GM23338 (cell line): Measurements from ENCODE around the gene CHRD. TPM values are rescaled to one million over a fixed set of nuclear protein-coding genes. Genes with fewer than 3 reads are reported as not detected.

Source experiments
- ATAC-seq: fragments of 200-7000 bp; cut with Tn5 transposase; 3 replicates; pipeline ENCODE4 v1.9.1; 2020
- DNase-seq: peaks from one replicate; pipeline ENCODE4 v3.0.0-alpha.2; 2015; ENCODE audit warnings: low spot score
- H2AFZ ChIP-seq: fragments of 200-600 bp; sonication (generic); 2 replicates; pipeline ENCODE4 v1.8.0; 2016; ENCODE audit warnings: antibody characterized with exemption, mild to moderate bottlenecking, moderate library complexity
- H3F3A ChIP-seq: fragments of 200-600 bp; sonication (generic); replicated peaks from 2 replicates; pipeline ENCODE4 v1.8.0; 2017; ENCODE audit warnings: antibody characterized with exemption, mixed run types, low read depth
- H3K27ac ChIP-seq: fragments of 200-600 bp; sonication (generic); 2 replicates; pipeline ENCODE4 v1.6.1; 2016; ENCODE audit warnings: low read depth
- H3K27me3 ChIP-seq: fragments of 200-600 bp; sonication (generic); 2 replicates; pipeline ENCODE4 v1.8.0; 2016; ENCODE audit warnings: mild to moderate bottlenecking, mixed run types, moderate library complexity; ENCODE audit not compliant: insufficient read depth
- H3K36me3 ChIP-seq: fragments of 200-600 bp; sonication (generic); 2 replicates; pipeline ENCODE4 v1.8.0; 2016; ENCODE audit warnings: mild to moderate bottlenecking; ENCODE audit not compliant: insufficient read depth
- H3K4me1 ChIP-seq: fragments of 200-600 bp; sonication (generic); 2 replicates; pipeline ENCODE4 v1.8.0; 2016; ENCODE audit warnings: mild to moderate bottlenecking, moderate library complexity; ENCODE audit not compliant: insufficient read depth
- H3K4me2 ChIP-seq: fragments of 200-600 bp; sonication (generic); 2 replicates; pipeline ENCODE4 v1.7.1; 2017; ENCODE audit warnings: mixed run types
- H3K4me3 ChIP-seq: fragments of 200-600 bp; sonication (generic); 2 replicates; pipeline ENCODE4 v1.6.1; 2016; ENCODE audit warnings: mixed run types
- H3K79me2 ChIP-seq: fragments of 200-600 bp; sonication (generic); replicated peaks from 2 replicates; pipeline ENCODE4 v1.8.0; 2017; ENCODE audit warnings: mild to moderate bottlenecking; ENCODE audit not compliant: insufficient read depth
- H3K9me2 ChIP-seq: fragments of 200-600 bp; sonication (generic); 2 replicates; pipeline ENCODE4 v1.8.0; 2017; ENCODE audit not compliant: insufficient read depth
- H4K20me1 ChIP-seq: fragments of 200-600 bp; sonication (generic); replicated peaks from 2 replicates; pipeline ENCODE4 v1.8.0; 2017; ENCODE audit warnings: mild to moderate bottlenecking; ENCODE audit not compliant: insufficient read depth
- H3K27ac Mint-ChIP-seq: 2 replicates; pipeline ENCODE4 v1.8.0; 2020; ENCODE audit warnings: inconsistent platforms, mild to moderate bottlenecking, moderate library complexity, mixed read lengths
- H3K27me3 Mint-ChIP-seq: 3 replicates; pipeline ENCODE4 v1.8.0; 2022; ENCODE audit warnings: low read depth, mild to moderate bottlenecking, moderate library complexity, mixed read lengths, inconsistent platforms; ENCODE audit not compliant: insufficient read depth, poor library complexity
- H3K36me3 Mint-ChIP-seq: 3 replicates; pipeline ENCODE4 v1.8.0; 2021; ENCODE audit warnings: low read depth, mild to moderate bottlenecking, inconsistent platforms, moderate library complexity, mixed read lengths
- H3K4me1 Mint-ChIP-seq: 3 replicates; pipeline ENCODE4 v1.8.0; 2020; ENCODE audit warnings: mild to moderate bottlenecking, inconsistent platforms, mixed read lengths
- H3K4me3 Mint-ChIP-seq: 3 replicates; pipeline ENCODE4 v1.8.0; 2021; ENCODE audit warnings: moderate library complexity, mild to moderate bottlenecking, inconsistent platforms, mixed read lengths
- H3K9me3 Mint-ChIP-seq: 3 replicates; pipeline ENCODE4 v1.8.0; 2020; ENCODE audit warnings: moderate library complexity, mild to moderate bottlenecking, inconsistent platforms, mixed read lengths
- CREB1 ChIP-seq: fragments of 250-450 bp; sonication (Bioruptor Pico); IDR thresholded peaks from 2 replicates; pipeline ENCODE4 v1.5.0; 2020; ENCODE audit warnings: low read depth, mild to moderate bottlenecking, moderate library complexity
- EZH2 ChIP-seq: fragments of 200-600 bp; sonication (generic); IDR thresholded peaks from one replicate; pipeline ENCODE4 v1.8.0; 2017; ENCODE audit warnings: antibody characterized with exemption, mild to moderate bottlenecking, low read depth; ENCODE audit not compliant: unreplicated experiment
- EZH2phosphoT487 ChIP-seq: fragments of 200-600 bp; sonication (generic); IDR thresholded peaks from one replicate; pipeline ENCODE4 v1.8.1; 2018; ENCODE audit warnings: antibody characterized with exemption; ENCODE audit not compliant: unreplicated experiment
- JUNB ChIP-seq: IDR thresholded peaks from one replicate; pipeline ENCODE4 v1.6.1; 2016; ENCODE audit warnings: antibody characterized with exemption; ENCODE audit not compliant: unreplicated experiment
- NANOG ChIP-seq: IDR thresholded peaks from 2 replicates; pipeline ENCODE4 v1.6.1; 2016; ENCODE audit warnings: antibody characterized with exemption, borderline replicate concordance
- POLR2AphosphoS5 ChIP-seq: IDR thresholded peaks from 2 replicates; pipeline ENCODE4 v1.6.1; 2016; ENCODE audit warnings: antibody characterized with exemption, low read depth
- REST ChIP-seq: IDR thresholded peaks from one replicate; pipeline ENCODE4 v1.6.1; 2018; ENCODE audit warnings: antibody characterized with exemption; ENCODE audit not compliant: unreplicated experiment
- STAT1 ChIP-seq: IDR thresholded peaks from one replicate; pipeline ENCODE4 v1.6.1; 2016; ENCODE audit warnings: antibody characterized with exemption; ENCODE audit not compliant: unreplicated experiment
- ZNF114 ChIP-seq: fragments of 250-450 bp; sonication (Bioruptor Pico); IDR thresholded peaks from 2 replicates; pipeline ENCODE4 v1.5.0; 2020; ENCODE audit warnings: mild to moderate bottlenecking, moderate library complexity
- ZNF331 ChIP-seq: fragments of 250-450 bp; sonication (Bioruptor Pico); IDR thresholded peaks from 2 replicates; pipeline ENCODE4 v1.5.0; 2020; ENCODE audit warnings: low read depth, mild to moderate bottlenecking, moderate library complexity
- polyA plus RNA-seq: library from polyadenylated mRNA; unstranded; fragments of >200 nt; fragmentation: Nextera tagmentation; extraction: Ambion mirVana; gene quantifications from 2 replicates; pipeline ENCODE4 v1.2.1, GENCODE V29; 2016
- total RNA-seq: library from RNA; depleted of rRNA; stranded (reverse); fragments of >200 nt; shearing (Covaris generic); gene quantifications from 2 replicates; pipeline ENCODE4 v1.2.3, GENCODE V29; 2014
- TF ChIP-seq, protein P1 (sequence below), 2 experiments: fragments of 200-600 bp in 1 of 2; sonication (generic) in 1 of 2; conservative IDR thresholded peaks; 2 replicates each; pipeline versions ENCODE4 v1.5.1 to v1.6.1; 2016 to 2017; ENCODE audit warnings: antibody characterized with exemption in 2 of 2, low read depth in 2 of 2, mild to moderate bottlenecking in 2 of 2, moderate library complexity in 1 of 2
- TF ChIP-seq, protein P2 (sequence below): IDR thresholded peaks from 2 replicates; pipeline ENCODE4 v1.6.1; 2016; ENCODE audit warnings: antibody characterized with exemption
- TF ChIP-seq, protein P3 (sequence below): fragments of 250-450 bp; sonication (Bioruptor Pico); IDR thresholded peaks from 2 replicates; pipeline ENCODE4 v1.5.0; 2020; ENCODE audit warnings: mild to moderate bottlenecking, moderate library complexity

CHRD gene
- total and polyA plus RNA-seq, 2 experiments from 2014 or later, result 0.34 to 0.66 TPM

DNA sequence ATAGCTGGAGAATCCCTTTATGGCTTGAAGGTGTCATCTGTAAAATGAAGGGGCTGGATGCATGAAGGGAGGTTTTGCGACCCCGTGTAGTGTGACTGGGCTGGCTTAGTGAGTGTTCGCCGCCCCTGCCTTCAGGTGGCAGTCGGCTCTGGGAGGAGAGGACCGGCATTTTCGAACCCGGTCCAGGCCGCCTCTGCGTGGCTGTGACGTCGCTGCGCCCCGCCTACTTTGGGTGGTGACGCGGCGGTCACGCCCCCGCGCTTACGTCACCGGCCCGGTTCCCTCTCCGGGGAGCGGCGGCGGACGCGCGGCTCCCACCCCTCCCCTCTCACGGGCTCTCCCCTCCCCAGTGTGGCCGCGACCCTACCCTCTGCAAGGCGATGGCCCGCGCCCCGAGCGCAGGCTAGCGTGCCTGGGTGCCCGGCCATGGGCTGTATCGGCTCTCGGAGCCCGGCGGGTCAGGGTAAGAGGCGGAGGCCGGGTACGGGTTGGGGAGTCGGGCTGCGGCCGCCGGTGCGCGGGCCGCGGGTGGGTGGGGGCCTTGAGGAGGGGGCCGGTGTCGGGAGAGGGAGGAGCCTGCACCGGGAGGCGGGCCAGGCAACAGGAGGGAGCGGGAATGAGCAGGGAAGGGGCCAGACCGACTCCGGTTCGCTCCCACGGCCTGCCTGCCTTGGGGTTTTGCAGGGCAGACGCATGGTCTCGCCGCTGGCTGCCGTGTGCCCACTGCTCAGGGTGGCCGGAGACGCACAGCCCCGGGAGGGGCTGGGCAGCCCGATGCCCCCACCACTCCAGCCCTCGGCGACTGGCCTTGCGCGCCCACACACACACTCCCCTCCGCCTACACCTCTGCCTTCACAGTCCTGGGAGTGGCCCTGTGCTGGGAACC is 44.0 kb upstream of the CHRD start:
- peaks cover 33% of the 10 kb centered on the region for H3K36me3 ChIP-seq
- H3K27me3 Mint-ChIP-seq, result peaks cover 43% of the 10 kb centered on the region
- peaks cover 3% of the 10 kb centered on the region; the same call in 1 of the 3 replicates for H3K9me3 Mint-ChIP-seq
- peak overlapping the region; percentile 97 for H3K27ac Mint-ChIP-seq
- no peaks in the 10 kb centered on the region for H3K27me3 ChIP-seq
- no peaks in the 10 kb centered on the region for H3K9me2 ChIP-seq
- H3K4me1 ChIP-seq, result peaks cover 27% of the 10 kb centered on the region
- peaks cover 49% of the 10 kb centered on the region for H3K36me3 Mint-ChIP-seq
- ATAC-seq (peak; percentile 65), DNase-seq (peak; percentile 93)
- peak overlapping the region; percentile 87 for H3K4me3 Mint-ChIP-seq
- peaks cover 57% of the 10 kb centered on the region for H3F3A ChIP-seq
- 0 out of 2 replicates have a peak overlapping the region, but pooled peaks have one; percentile 14 for H2AFZ ChIP-seq
- H3K79me2 ChIP-seq, result peaks cover 32% of the 10 kb centered on the region
- peak overlapping the region; percentile 98 for H3K4me2 ChIP-seq
- peak; percentile 86 for TF ChIP-seq POLR2AphosphoS5
- no peak for TF ChIP-seq EZH2
- TF ChIP-seq ZNF114 (CRISPR knock-in tag), result no peak
- TF ChIP-seq, protein P1, sequence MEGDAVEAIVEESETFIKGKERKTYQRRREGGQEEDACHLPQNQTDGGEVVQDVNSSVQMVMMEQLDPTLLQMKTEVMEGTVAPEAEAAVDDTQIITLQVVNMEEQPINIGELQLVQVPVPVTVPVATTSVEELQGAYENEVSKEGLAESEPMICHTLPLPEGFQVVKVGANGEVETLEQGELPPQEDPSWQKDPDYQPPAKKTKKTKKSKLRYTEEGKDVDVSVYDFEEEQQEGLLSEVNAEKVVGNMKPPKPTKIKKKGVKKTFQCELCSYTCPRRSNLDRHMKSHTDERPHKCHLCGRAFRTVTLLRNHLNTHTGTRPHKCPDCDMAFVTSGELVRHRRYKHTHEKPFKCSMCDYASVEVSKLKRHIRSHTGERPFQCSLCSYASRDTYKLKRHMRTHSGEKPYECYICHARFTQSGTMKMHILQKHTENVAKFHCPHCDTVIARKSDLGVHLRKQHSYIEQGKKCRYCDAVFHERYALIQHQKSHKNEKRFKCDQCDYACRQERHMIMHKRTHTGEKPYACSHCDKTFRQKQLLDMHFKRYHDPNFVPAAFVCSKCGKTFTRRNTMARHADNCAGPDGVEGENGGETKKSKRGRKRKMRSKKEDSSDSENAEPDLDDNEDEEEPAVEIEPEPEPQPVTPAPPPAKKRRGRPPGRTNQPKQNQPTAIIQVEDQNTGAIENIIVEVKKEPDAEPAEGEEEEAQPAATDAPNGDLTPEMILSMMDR (conservative IDR thresholded peaks at IDR 0.05; ENCODE audit: low read depth in 2 of 2), result peak in 1 of 2 experiments; percentile 35; a peak in 2 of 4 replicates
- TF ChIP-seq, protein P2, sequence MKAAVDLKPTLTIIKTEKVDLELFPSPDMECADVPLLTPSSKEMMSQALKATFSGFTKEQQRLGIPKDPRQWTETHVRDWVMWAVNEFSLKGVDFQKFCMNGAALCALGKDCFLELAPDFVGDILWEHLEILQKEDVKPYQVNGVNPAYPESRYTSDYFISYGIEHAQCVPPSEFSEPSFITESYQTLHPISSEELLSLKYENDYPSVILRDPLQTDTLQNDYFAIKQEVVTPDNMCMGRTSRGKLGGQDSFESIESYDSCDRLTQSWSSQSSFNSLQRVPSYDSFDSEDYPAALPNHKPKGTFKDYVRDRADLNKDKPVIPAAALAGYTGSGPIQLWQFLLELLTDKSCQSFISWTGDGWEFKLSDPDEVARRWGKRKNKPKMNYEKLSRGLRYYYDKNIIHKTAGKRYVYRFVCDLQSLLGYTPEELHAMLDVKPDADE, result peak; percentile 24; the same call in 1 of the 2 replicates
- TF ChIP-seq EZH2phosphoT487, result no peak
- TF ChIP-seq ZNF331 (CRISPR knock-in tag), result no peak
- no peak for TF ChIP-seq REST
- TF ChIP-seq, protein P3, sequence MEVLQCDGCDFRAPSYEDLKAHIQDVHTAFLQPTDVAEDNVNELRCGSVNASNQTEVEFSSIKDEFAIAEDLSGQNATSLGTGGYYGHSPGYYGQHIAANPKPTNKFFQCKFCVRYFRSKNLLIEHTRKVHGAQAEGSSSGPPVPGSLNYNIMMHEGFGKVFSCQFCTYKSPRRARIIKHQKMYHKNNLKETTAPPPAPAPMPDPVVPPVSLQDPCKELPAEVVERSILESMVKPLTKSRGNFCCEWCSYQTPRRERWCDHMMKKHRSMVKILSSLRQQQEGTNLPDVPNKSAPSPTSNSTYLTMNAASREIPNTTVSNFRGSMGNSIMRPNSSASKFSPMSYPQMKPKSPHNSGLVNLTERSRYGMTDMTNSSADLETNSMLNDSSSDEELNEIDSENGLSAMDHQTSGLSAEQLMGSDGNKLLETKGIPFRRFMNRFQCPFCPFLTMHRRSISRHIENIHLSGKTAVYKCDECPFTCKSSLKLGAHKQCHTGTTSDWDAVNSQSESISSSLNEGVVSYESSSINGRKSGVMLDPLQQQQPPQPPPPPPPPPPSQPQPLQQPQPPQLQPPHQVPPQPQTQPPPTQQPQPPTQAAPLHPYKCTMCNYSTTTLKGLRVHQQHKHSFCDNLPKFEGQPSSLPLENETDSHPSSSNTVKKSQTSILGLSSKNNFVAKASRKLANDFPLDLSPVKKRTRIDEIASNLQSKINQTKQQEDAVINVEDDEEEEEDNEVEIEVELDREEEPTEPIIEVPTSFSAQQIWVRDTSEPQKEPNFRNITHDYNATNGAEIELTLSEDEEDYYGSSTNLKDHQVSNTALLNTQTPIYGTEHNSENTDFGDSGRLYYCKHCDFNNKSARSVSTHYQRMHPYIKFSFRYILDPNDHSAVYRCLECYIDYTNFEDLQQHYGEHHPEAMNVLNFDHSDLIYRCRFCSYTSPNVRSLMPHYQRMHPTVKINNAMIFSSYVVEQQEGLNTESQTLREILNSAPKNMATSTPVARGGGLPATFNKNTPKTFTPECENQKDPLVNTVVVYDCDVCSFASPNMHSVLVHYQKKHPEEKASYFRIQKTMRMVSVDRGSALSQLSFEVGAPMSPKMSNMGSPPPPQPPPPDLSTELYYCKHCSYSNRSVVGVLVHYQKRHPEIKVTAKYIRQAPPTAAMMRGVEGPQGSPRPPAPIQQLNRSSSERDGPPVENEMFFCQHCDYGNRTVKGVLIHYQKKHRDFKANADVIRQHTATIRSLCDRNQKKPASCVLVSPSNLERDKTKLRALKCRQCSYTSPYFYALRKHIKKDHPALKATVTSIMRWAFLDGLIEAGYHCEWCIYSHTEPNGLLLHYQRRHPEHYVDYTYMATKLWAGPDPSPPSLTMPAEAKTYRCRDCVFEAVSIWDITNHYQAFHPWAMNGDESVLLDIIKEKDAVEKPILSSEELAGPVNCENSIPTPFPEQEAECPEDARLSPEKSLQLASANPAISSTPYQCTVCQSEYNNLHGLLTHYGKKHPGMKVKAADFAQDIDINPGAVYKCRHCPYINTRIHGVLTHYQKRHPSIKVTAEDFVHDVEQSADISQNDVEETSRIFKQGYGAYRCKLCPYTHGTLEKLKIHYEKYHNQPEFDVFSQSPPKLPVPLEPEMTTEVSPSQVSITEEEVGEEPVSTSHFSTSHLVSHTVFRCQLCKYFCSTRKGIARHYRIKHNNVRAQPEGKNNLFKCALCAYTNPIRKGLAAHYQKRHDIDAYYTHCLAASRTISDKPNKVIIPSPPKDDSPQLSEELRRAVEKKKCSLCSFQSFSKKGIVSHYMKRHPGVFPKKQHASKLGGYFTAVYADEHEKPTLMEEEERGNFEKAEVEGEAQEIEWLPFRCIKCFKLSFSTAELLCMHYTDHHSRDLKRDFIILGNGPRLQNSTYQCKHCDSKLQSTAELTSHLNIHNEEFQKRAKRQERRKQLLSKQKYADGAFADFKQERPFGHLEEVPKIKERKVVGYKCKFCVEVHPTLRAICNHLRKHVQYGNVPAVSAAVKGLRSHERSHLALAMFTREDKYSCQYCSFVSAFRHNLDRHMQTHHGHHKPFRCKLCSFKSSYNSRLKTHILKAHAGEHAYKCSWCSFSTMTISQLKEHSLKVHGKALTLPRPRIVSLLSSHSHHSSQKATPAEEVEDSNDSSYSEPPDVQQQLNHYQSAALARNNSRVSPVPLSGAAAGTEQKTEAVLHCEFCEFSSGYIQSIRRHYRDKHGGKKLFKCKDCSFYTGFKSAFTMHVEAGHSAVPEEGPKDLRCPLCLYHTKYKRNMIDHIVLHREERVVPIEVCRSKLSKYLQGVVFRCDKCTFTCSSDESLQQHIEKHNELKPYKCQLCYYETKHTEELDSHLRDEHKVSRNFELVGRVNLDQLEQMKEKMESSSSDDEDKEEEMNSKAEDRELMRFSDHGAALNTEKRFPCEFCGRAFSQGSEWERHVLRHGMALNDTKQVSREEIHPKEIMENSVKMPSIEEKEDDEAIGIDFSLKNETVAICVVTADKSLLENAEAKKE (CRISPR knock-in tag), result no peak
- TF ChIP-seq NANOG, result no peak
- TF ChIP-seq JUNB, result no peak
- TF ChIP-seq STAT1, result no peak
- peak; percentile 98 for TF ChIP-seq CREB1 (CRISPR knock-in tag)
- H3K4me1 Mint-ChIP-seq, result peaks cover 37% of the 10 kb centered on the region
- H3K4me3 ChIP-seq, result peak overlapping the region; percentile 86
- peak overlapping the region; percentile 98 for H3K27ac ChIP-seq
- peaks cover 41% of the 10 kb centered on the region for H4K20me1 ChIP-seq
